22Rv1 (cell line): ENCODE data around the gene TOR4A.
A peak's percentile ranks its signal among the peaks of the same experiment; 100 is the strongest.

Experiments used
- H3K27ac ChIP-seq: fragments of 450-650 bp; 2 replicates; pipeline ENCODE4 v1.5.1; 2017
- ZFX ChIP-seq: fragments of 450-650 bp; IDR thresholded peaks from 2 replicates; pipeline ENCODE4 v1.6.1; 2017; ENCODE audit warnings: antibody characterized with exemption, borderline replicate concordance
- TF ChIP-seq, protein P1 (sequence below): fragments of 450-650 bp; IDR thresholded peaks from 2 replicates; pipeline ENCODE4 v1.5.1; 2017; ENCODE audit warnings: mild to moderate bottlenecking

Gene TOR4A

DNA sequence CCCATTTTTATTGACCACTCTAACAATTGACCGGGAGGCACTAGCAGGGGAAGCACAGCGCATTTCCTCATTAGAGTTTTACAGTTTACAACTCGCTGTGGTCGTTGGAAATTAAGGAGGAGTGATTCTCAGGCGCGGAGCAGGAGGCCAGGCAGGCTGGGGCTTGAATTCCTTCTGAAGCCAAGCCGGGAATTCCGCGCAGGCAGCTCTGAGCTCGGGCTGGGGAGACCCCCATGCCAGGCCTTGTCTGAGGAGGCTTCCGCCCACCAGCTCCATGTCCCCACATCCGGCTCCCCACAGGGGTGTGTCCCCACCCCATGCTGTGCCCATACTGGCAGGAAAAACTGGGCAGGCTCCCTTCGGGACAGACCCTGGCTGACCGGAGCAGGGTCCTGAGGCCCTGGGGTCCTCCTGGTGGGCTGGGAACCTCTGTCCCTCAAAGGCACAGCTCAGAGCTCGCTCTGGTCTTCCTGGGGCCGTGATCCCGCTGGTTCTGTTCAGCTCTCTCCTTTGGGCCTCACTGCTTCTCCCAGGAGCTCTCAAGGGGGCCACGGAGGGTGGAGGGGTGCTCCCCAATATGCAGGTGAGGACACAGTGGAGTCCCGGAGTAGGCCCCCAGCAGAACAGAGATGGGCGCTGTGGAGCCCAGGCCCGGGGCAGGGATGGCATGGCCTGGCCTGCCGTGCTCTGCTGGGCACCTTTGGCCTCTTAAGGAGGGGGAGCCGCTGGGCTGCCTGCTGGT lies 25.8 kb downstream of the TOR4A start:
- H3K27ac ChIP-seq = peak overlapping the region; percentile 98
- TF ChIP-seq, protein P1, sequence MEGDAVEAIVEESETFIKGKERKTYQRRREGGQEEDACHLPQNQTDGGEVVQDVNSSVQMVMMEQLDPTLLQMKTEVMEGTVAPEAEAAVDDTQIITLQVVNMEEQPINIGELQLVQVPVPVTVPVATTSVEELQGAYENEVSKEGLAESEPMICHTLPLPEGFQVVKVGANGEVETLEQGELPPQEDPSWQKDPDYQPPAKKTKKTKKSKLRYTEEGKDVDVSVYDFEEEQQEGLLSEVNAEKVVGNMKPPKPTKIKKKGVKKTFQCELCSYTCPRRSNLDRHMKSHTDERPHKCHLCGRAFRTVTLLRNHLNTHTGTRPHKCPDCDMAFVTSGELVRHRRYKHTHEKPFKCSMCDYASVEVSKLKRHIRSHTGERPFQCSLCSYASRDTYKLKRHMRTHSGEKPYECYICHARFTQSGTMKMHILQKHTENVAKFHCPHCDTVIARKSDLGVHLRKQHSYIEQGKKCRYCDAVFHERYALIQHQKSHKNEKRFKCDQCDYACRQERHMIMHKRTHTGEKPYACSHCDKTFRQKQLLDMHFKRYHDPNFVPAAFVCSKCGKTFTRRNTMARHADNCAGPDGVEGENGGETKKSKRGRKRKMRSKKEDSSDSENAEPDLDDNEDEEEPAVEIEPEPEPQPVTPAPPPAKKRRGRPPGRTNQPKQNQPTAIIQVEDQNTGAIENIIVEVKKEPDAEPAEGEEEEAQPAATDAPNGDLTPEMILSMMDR = no peak
- TF ChIP-seq ZFX = no peak

DNA sequence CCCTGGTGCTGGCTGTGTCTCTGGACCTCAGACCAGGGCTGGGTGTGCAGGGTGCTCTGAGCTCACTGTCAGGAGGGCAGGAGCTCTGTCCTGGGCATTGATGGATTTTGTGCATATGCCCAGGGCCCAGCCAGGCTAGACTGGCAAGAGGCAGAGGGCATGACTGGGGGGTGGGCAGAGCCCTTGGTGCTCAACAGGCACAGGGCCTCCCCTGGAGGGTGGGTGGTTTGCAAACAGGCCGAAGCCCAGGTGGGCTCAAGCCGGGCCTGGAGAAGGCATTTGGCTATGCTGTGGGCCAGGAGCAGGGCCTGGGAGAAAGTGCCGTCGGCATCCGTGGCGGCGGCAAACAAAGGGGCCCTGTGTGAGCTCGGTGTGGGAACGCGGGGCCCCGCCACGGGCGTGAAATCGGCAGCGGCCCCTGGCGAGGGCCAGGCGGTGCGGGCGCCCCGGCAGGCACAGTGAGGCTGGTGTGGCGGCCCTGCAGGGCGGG lies 26.4 kb downstream of the TOR4A start:
- TF ChIP-seq ZFX = no peak
- TF ChIP-seq, protein P1 = no peak
- H3K27ac ChIP-seq = peak overlapping the region; percentile 98

DNA sequence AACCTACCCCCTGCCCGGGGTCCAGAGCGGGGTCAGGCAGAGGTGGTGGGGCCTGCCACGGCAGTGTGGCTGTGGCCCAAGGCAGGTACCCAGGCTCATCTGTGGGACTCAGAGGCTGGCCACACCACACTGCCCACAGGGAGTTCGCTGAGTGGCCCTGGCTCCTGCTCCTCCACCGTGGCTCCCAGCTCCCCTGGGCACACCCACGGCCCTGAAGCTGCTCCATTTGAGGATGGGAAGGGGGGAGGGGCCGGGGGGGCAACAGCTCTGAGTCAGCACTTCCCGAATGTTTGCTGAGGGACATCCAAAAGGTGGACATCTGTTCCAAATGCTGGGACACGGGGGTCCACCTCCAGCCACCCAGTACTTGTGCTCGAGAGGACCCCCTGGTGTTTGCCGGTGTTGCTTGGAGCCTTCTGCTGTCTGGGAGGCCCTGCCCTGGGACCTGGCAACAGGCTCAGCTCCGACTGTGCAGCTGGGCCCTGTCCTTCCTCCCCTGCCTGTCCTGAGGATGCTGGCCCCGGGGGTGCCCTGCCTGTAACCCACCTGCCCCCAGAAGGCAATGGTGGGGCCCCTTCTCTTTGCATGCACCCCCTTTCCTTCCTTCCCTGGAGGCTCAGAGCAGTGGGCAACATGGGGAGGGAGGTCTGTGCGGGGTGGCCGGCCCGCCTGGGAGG lies 27.0 kb downstream of the TOR4A start:
- no peak for TF ChIP-seq ZFX
- TF ChIP-seq, protein P1 = peak; percentile 26
- H3K27ac ChIP-seq = peak overlapping the region; percentile 98

DNA sequence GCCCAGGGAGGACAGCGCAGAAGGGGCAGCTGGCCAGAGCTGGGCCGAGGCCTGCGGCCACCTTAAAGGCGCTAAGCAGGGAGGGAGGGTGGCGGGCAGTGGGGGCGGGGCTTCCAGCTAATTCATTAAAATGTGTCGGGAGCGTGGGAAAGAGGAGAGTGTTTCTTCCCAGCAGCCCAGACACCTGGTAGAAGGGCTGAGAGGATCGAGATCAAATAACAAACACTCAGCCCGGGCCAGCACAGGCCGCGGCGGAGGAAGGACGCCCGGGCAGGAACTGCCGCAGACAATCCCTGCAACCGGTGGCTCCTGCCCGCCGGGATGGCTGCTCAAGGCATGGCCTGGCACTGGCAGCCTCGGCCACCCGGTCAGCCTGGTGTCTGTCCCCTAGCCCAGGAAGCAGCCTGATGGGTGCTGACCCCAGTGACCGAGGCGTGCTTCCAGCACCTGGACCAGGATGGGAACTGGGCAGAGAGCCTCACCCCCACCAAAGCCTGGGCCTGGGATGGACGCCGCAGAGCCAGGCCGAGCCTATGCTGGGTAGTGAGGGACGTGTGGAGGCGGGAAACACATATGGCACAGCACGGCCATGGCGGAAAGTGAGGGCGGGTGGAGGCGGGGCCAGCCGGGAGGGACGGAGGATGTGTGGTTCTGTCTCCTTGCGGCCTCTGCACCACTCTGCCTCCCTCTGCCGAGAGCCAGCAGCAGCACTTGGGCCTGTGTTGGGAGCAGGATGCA lies 27.7 kb downstream of the TOR4A start:
- TF ChIP-seq, protein P1 = peak; percentile 49
- no peak for TF ChIP-seq ZFX
- peak overlapping the region; percentile 98 for H3K27ac ChIP-seq

DNA sequence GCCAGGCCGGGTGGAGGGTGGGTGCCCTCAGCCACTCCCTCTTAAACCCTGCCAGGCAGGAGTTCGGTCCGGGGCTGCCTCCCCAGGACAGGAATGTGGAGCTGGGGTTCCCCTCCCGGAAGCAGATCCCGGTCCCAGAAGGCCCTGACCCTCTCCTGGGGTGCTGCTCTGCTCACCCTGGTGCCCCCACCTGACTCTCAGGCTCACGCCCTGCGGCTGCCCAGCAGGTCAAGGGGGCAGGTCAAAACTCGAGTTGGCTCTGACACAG lies 28.2 kb downstream of the TOR4A start:
- TF ChIP-seq ZFX = no peak
- TF ChIP-seq, protein P1 = no peak
- peak overlapping the region; percentile 98 for H3K27ac ChIP-seq

DNA sequence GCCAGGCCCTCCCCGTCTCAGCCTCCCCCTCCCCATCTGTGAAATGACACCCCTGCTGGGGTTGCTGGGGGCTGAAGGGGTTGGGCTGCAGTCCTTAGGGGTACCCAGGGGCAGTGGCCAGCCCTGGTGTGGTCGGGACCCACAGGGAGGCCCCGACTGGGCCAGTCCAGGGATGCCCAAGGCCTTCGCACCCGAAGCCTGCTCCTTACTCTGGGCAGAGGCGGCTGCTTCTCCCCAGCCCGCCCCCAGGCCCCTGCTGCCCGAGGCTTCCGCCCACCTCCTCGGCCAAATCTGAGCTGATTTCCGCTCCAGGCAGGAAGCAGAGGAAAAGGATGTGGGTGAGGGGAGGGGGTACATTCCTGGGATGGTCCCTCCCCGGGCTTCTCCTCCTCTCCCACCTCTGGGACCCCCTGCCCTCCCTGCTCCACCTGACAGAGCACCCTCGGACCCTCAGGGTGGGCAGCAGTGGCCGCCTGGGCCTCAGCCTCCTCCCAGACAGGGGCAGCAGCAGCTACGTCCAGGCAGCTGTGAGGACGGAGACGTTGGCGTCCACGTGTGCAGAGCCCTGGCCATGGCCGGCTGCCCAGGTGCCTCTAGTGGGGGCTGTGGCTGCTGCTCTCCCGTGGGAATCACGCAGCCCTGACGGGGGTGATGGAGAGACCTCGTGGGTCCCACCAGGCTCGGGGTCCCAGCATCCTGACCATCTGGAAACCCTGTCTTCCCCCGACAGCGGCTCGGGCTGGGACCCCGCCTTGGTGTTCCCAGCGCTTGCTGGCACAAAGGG lies 28.7 kb downstream of the TOR4A start:
- H3K27ac ChIP-seq = peak overlapping the region; percentile 98
- TF ChIP-seq, protein P1 = no peak
- TF ChIP-seq ZFX = no peak
